SK-N-SH treated with all-trans-retinoic acid at 6 μM for 48 hours (cell line): Measurements from ENCODE around the gene FOSL2.

ENCODE experiments used
- CSRNP3 ChIP-seq: fragments of 250-450 bp; sonication (Bioruptor Pico); IDR thresholded peaks from 2 replicates; pipeline ENCODE4 v1.5.1; 2021; ENCODE audit warnings: mild to moderate bottlenecking, moderate library complexity
- ESRRG ChIP-seq: fragments of 250-450 bp; sonication (Bioruptor Pico); IDR thresholded peaks from 2 replicates; pipeline ENCODE4 v1.6.1; 2021; ENCODE audit warnings: mild to moderate bottlenecking
- OSR1 ChIP-seq: fragments of 250-450 bp; sonication (Bioruptor Pico); IDR thresholded peaks from 2 replicates; pipeline ENCODE4 v1.8.0; 2022; ENCODE audit warnings: moderate library complexity, mild to moderate bottlenecking, inconsistent platforms
- RARB ChIP-seq: fragments of 250-450 bp; sonication (Bioruptor Pico); IDR thresholded peaks from 2 replicates; pipeline ENCODE4 v1.8.0; 2021; ENCODE audit warnings: mild to moderate bottlenecking, moderate library complexity
- TCF4 ChIP-seq: fragments of 250-450 bp; sonication (Bioruptor Pico); IDR thresholded peaks from 2 replicates; pipeline ENCODE4 v1.8.0; 2021; ENCODE audit warnings: mild to moderate bottlenecking, moderate library complexity, borderline replicate concordance
- ZC3H10 ChIP-seq: fragments of 250-450 bp; sonication (Bioruptor Pico); IDR thresholded peaks from 2 replicates; pipeline ENCODE4 v1.5.1; 2021; ENCODE audit warnings: mild to moderate bottlenecking, moderate library complexity
- ZFP3 ChIP-seq: fragments of 250-450 bp; sonication (Bioruptor Pico); IDR thresholded peaks from 2 replicates; pipeline ENCODE4 v1.5.0; 2020; ENCODE audit warnings: mild to moderate bottlenecking, moderate library complexity
- ZFP30 ChIP-seq: fragments of 450-650 bp; formaldehyde crosslinking; IDR thresholded peaks from 2 replicates; pipeline ENCODE4 v1.5.0; 2022; ENCODE audit warnings: mild to moderate bottlenecking, moderate library complexity
- ZNF565 ChIP-seq: fragments of 450-650 bp; formaldehyde crosslinking; conservative IDR thresholded peaks from 2 replicates; pipeline ENCODE4 v1.5.0; 2020; ENCODE audit warnings: low read depth, mild to moderate bottlenecking, moderate library complexity
- ZNF70 ChIP-seq: fragments of 450-650 bp; formaldehyde crosslinking; IDR thresholded peaks from 2 replicates; pipeline ENCODE4 v1.5.0; 2020; ENCODE audit warnings: mild to moderate bottlenecking, moderate library complexity
- TF ChIP-seq, protein P1 (sequence below): fragments of 250-450 bp; sonication (Bioruptor Pico); IDR thresholded peaks from 2 replicates; pipeline ENCODE4 v1.5.1; 2020; ENCODE audit warnings: low read depth, mild to moderate bottlenecking, moderate library complexity

DNA sequence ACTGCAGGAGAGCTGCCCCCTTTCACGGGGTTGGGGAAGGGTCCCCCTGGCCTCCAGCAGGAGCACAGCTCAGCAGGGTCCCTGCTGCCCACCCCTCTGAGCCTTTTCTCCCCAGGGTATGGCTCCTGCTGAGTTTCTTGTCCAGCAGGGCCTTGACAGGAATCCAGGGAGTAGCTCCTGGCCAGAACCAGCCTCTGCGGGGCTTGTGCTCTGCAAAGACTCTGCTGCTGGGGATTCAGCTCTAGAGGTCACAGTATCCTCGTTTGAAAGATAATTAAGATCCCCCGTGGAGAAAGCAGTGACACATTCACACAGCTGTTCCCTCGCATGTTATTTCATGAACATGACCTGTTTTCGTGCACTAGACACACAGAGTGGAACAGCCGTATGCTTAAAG is 21.2 kb downstream of the FOSL2 start:
- TF ChIP-seq OSR1 (no peak), ZC3H10 (no peak), ESRRG (CRISPR knock-in tag) (no peak), ZNF70 (CRISPR knock-in tag) (no peak), ZFP3 (CRISPR knock-in tag) (no peak), TCF4 (CRISPR knock-in tag) (no peak), CSRNP3 (CRISPR knock-in tag) (no peak), ZNF565 (CRISPR knock-in tag) (no peak), RARB (CRISPR knock-in tag) (no peak), ZFP30 (CRISPR knock-in tag) (no peak)
- TF ChIP-seq, protein P1, sequence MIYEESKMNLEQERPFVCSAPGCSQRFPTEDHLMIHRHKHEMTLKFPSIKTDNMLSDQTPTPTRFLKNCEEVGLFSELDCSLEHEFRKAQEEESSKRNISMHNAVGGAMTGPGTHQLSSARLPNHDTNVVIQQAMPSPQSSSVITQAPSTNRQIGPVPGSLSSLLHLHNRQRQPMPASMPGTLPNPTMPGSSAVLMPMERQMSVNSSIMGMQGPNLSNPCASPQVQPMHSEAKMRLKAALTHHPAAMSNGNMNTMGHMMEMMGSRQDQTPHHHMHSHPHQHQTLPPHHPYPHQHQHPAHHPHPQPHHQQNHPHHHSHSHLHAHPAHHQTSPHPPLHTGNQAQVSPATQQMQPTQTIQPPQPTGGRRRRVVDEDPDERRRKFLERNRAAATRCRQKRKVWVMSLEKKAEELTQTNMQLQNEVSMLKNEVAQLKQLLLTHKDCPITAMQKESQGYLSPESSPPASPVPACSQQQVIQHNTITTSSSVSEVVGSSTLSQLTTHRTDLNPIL (CRISPR knock-in tag) = no peak
